Raji (cell line): Measurements from ENCODE around the gene KCNJ10.

Experiments
- POLR2A ChIP-seq: IDR thresholded peaks from 2 replicates; pipeline ENCODE4 v1.6.1; 2011; ENCODE audit warnings: low read depth, low read length, control low read depth; ENCODE audit not compliant: insufficient read depth

Gene KCNJ10

GRCh38 chr1:160103658-160104408 lies 33.9 kb upstream of the KCNJ10 start:
- no peak for TF ChIP-seq POLR2A

DNA sequence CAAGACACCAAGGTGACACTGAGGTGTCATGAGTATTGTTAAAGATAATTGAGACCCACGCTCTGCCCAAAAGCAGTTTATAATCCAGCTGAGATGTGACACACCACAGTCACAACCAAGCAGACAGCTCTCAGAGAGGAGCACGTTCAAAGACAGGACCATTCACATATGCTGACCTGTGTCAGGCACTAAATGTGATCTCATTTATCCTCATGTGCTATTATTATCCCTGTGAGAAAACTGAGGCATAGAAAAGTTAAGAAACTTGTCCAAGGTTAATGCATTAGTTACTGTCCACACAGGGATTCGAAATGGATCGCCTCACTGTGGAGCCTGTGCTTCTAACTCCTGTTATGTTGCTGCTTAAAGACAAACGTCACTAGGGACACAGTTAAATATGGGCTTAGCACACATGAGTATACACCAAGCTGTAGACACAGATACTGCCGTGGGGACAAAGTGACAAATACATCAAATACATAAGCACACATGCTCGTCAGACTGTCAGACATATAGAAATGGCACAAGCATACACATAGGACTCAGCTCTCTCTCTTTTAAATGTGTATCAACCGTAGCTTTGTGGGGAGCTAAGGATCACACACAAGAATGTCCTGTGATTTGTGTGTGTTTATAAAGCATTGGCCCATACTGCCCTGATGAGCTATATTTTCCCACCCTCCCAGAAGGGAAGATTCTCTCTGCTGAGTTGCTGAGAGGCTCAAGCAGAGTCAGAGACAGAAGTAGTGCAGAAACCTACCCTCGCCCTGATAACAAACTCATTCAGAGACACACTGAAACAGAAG lies 32.0 kb upstream of the KCNJ10 start:
- no peak for TF ChIP-seq POLR2A

GRCh38 chr1:160101037-160101716 lies 31.2 kb upstream of the KCNJ10 start:
- peak; percentile 70 for TF ChIP-seq POLR2A

GRCh38 chr1:160099716-160100375 lies 29.9 kb upstream of the KCNJ10 start:
- no peak for TF ChIP-seq POLR2A

GRCh38 chr1:160098852-160099561 lies 29.0 kb upstream of the KCNJ10 start:
- peak; percentile 24; the same call in 1 of the 2 replicates for TF ChIP-seq POLR2A

- peak; percentile 69 for TF ChIP-seq POLR2A
Observed at GRCh38 chr1:160097911-160098851, 28.2 kb upstream of the KCNJ10 start, which contains the start of gene IGSF8. Gene IGSF8, minus strand, starts transcription at chr1:160098619. Its CDS starts 147 bp downstream, at chr1:160098472.

GRCh38 chr1:160097151-160097910 lies 27.4 kb upstream of the KCNJ10 start:
- TF ChIP-seq POLR2A = no peak

DNA sequence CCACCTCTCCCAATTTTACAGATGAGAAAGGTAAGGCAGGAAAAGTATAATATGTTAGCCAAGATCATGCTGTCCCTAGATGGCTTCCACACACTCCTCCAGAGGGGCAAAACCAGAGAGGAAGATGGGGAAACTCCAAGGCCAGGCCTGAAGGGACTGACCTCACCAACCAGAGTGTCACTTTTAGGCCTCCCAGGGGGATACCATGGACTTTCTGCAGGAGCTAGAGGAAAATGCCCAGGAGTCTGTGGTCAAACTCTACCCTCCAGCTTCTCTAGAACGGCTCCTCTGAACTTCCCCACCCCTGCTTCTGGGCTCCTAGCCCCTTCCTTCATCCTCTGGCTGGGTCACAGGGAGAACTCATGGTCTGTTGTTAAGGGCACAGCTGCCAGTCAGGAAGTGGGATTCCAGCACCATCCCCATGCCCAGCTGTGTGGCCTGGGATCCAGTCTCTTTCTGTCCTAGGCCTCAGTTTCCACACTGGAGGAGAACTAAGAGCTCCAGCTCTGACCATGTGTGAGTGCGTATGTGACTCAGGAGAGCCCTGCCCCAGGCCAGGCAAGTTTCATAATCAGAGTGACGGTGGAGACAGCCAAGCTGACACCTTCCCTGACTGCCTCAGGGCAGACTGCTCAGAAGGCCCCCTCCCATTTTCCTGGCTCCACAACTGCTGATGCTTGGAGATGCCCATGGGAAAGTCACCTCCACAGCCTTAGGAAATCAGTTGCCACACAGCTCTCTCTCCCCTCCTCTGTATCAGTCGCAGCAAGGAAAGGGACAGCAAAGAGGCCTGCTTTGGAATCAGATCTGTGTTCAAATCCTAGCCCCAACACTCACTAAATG lies 26.5 kb upstream of the KCNJ10 start:
- TF ChIP-seq POLR2A = no peak

DNA sequence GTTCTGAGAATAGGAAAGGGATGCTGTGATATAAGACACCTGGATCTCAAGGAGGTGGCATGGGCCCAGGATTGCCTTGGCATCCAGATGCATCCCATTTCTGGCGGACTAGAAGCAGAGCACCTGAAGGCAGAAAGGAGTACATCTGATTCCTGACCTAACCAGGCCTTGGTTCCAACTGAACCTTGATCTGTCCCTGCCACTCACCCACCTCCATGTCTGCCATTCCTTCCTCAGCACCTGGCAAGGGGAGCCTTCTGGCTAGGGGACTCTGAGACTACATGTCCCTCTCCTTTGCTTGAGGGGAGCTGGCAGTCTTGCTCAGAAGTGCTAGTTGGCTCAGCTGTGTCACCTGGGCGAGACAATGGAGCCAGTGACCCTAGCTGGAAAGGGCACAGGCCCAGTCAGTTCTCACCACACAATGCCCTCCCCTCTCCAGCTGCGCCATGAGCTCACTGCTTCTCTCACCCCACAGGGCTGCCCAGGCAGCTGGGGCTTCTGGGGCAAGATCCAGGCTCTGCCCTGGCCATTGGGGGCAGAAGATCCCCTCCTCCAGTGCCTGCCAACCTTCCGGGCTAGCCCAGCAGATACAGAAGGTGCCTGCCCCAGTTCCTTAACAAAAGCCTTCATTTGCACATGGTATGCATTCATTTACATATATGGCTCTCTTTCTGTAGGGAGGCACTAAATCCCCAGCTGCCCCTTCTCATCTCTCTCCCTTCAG lies 25.6 kb upstream of the KCNJ10 start:
- TF ChIP-seq POLR2A = no peak

DNA sequence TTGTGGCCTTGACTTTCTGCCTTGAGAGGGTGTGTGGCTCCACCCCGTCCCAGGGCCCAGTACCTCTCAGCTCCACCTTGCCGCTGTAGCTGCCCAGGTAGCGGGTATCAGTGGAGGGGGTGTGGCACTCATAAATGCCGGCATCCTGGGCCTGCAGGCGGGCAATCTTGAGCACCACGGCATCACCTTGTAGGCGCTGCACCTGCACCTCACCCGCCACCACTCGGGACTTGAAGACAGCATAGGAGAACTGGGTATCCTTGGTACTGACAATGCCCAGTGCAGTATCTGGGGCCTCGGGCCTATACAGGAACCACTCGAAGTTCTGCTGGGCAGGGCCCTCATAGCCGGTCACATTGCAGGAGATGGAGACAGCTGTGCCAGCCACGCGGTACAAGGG lies 24.8 kb upstream of the KCNJ10 start:
- no peak for TF ChIP-seq POLR2A

GRCh38 chr1:160094291-160094625 lies 24.3 kb upstream of the KCNJ10 start:
- TF ChIP-seq POLR2A = no peak
